ENCODE measurements around the gene CIDEA.
A peak's percentile ranks its signal among the peaks of the same experiment; 100 is the strongest.

Gene CIDEA

DNA sequence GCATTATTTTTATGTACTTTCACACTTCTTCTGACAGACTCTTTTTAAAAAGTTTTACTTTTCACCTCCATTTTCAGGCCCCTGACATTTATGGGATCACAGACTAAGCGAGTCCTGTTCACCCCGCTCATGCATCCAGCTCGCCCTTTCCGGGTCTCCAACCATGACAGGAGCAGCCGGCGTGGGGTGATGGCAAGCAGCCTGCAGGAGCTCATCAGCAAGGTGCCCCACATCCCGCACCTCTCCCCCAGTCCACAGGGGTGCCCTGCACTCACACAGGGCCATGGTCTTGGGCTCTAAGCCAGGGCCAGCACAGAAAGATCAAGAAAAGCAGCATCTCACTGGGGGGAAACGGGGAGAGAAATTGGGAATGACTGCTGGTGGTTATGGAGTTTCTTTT is 8.6 kb downstream of the CIDEA start:
- FAIRE-seq (no peak), DNase-seq (ENCODE audit: insufficient read length, low spot score) (no peak)

DNA sequence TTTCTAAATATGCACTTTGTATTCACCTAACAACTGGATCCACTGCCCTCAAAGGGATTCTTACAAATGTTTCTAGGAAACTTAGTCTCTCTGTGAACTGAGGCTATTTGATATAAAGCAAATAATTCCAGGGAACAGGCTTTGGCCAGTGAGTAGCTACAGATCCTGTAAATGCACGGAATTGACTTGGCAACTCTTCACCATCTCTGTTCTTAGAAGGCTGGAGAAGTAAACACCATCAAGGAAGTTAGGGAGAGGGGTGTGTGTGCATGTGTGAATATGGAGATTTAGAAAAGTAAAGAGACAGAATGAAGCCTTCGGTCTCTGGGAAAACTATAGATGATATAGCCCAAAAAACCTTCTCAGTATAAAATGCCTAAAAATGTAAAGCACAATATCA is 10.7 kb downstream of the CIDEA start:
- no peak for DNase-seq (ENCODE audit: insufficient read length, low spot score)
- no peak for FAIRE-seq

- DNase-seq (ENCODE audit: insufficient read length, low spot score): no peak
- FAIRE-seq: no peak
Observed at GRCh38 chr18:12271376-12272235, 17.4 kb downstream of the CIDEA start.

DNA sequence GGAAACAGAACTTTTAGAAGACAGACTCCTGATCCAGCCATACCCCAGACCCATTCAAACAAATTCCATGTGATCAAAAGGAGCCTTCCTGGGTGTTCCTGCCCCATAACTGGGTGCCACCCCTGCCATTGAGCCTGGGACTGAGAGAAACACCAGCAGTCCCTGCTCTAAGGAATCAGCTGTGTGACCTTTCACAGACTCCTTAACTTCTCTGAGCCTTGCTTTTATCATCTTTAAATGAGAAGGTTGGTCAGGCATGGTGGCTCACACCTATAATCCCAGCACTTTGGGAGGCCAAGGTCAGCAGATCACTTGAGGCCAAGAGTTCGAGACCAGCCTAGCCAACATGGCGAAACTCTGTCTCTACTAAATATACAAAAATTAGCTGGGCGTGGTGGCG is 20.6 kb downstream of the CIDEA start:
- no peak for FAIRE-seq
- DNase-seq (ENCODE audit: insufficient read length, low spot score): no peak

DNA sequence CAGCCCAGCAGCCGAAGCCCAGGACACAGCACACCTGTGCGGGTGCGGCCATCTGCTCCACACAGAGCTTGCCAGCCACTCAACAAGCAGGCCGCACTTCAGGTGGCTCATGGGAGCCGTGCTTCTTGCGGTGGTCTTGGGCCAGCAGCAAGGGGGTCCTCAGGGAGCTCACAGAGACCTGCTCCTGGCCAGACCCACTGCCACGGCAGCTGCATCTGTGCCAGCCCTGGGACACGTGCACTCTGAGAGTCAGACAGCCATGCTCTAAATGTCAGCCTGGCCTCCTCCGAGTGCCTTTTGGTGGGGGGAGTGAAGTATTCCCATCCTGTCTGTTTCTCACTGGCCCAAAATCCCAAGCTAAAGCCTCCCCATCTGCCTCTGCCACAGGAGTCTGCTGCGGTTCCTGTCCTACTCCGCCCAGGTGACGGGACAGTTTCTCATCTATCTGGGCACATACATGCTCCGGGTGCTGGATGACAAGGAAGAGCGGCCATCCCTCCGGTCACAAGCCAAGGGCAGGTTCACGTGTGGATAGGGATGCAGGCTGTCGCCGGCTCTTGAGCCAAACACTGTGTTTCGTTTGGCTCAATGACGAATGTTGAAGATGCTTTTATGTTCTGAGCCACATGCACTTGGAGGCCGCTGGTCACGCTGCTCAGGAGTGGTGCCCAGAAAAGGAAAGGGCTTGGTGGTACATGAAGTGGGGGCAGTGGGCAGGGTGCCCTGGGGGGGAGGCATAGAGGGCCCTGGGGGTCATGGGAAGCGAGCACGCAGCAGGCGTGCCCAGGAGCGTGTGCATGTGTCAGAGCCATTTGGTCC is 22.8 kb downstream of the CIDEA start:
- FAIRE-seq: no peak
- no peak for DNase-seq (ENCODE audit: insufficient read length, low spot score)

- DNase-seq (ENCODE audit: insufficient read length, low spot score) (no peak), FAIRE-seq (no peak)
Observed at GRCh38 chr18:12278215-12278671, 24.1 kb downstream of the CIDEA start.

DNA sequence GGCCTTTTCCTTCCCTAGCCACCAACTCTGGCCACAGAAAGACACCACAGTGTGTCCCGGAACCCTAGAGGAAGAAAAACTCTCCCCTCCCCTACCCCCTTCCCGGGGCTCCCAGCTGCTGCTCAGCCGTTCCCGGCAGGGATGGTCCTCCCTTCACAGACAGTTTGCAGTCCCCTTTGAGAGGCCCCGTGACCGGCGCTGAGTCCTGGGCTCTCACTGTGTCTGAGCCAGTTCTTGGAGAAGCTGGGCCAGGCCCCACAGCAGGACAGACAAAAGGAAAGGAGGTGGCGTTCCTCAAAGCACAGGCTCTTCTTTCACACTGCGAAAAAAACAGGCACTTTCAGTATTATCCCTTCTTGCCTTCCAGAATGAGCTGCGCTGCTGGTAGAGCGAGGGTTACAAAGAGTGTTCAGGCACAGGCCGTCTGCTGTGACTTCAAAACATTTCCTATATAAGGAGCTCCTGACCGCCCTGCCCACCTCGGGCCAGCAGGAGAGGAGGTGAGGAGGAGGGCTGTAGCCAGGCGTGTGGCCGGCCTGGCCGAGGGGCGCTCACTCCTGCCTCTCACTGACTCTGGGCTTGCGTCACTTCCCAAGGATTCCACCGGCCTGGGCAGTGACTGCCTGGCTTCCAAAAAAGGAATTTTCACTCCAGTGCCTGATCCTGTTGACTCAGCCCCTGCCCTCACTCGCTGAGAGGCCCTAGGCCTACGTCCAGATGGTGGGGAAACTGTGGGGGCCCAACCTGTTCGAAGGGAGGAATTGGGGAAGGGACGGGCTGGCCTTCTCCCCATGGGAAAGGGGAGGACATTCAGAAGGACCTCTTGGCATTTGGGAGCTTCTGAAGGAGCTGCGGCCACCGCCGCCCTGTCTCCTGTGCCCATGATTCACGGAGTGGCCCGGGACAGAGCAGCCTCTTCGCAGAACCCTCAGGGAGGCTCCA is 24.9 kb downstream of the CIDEA start:
- FAIRE-seq (peak; percentile 82), DNase-seq (ENCODE audit: insufficient read length, low spot score) (peak; percentile 84)

- FAIRE-seq (no peak), DNase-seq (ENCODE audit: insufficient read length, low spot score) (no peak)
Observed at GRCh38 chr18:12279781-12280531, 25.8 kb downstream of the CIDEA start.

- FAIRE-seq: no peak
Observed at GRCh38 chr18:12281861-12282260, 27.7 kb downstream of the CIDEA start.

DNA sequence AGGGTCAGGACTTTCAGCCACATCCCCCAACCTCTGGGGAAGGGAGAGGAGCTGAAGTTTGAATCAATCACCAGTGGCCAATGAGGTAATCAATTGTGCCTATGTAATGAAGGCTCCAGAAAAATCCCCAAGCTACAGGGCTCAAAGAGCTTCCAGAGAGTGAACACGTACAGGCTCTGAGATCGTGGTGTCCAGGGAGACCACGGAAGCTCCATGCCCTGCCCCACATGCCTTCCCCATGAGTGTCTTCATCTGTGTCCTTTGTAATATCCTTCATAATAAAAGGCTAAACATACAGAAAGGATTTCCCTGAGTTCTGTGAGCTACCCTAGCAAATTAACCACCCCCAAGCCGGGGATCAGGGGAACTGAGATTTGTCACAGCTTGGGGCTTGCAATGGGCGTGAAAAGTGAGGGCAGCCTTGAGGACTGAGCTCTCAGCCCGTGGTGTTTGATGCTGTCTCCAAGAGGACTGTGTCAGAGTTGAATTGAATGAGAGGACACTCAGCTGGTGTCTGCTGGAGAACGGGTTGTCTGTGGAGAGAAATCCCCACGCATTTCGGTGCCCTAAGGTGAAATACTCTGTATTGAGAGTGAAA is 28.4 kb downstream of the CIDEA start:
- DNase-seq (ENCODE audit: insufficient read length, low spot score) (no peak), FAIRE-seq (no peak)

More at GRCh38 chr18:12281861-12282260, 27.7 kb downstream of the CIDEA start:
- DNase-seq (ENCODE audit: insufficient read length, low spot score): no peak

DNA sequence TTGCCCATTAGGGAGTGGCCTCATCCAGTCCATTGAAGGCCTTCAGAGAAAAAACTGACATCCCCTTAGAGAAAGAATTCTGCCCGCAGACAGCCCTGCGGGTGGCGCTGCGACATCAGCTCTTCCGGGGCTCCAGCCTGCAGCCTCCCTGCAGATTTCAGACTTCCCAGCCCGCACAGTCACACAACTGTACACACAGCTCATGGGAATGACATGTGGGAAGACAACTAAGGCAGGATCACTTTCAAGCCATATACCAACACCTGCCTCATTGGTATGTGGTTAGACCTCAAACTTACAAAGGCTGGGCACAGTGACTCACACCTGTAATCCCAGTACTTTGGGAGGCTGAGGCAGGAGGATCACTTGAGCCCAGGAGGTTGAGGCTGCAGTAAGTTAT is 29.1 kb downstream of the CIDEA start:
- FAIRE-seq (no peak), DNase-seq (ENCODE audit: insufficient read length, low spot score) (no peak)

DNA sequence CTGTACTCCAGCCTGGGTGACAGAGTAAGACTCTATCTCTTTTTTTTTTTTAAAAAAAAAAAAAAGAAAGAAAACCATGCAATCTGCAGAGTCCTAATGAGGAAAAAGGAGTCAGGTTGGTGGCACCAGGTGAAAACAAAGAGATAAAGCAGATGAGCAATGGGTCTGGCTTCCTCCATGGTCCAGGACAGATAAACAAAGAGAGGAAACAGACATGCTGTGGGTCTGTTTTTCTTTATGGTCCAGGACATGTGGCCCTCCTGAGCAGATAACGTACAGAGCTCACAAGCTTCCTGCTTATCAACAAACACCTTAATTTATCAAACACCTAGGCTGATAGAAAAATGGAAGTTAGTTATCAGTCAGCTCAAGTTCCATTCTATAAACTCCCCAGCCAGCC is 29.5 kb downstream of the CIDEA start:
- FAIRE-seq (no peak), DNase-seq (ENCODE audit: insufficient read length, low spot score) (no peak)

DNA sequence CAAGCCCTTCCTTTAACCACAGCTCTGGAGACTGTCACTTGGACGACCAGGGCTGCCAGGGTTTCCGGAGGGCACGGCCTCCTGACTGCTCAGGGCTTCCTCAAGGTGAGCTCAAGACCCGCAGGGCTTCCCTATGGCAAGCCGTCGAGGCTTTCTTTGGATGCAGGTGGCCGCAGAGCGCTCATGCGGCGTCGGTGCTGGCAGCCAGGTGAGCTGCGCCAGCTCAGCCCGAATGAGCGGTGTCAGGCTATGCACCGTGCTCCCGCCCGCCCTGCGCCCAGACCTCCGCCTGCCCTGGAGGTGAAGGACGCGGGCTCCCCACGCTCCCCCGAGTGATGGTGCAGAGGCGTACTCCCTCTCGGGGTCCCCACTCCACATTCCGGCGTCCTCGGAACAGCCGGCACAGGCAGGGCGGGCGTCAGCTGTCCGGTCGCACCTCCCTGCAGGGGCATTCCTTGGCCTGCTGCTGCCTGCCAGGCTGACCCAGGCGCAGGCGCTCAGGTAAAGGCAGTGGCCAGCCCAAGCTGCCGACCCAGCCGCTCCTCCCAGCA is 33.0 kb downstream of the CIDEA start:
- DNase-seq (ENCODE audit: insufficient read length, low spot score): no peak
- no peak for FAIRE-seq

DNA sequence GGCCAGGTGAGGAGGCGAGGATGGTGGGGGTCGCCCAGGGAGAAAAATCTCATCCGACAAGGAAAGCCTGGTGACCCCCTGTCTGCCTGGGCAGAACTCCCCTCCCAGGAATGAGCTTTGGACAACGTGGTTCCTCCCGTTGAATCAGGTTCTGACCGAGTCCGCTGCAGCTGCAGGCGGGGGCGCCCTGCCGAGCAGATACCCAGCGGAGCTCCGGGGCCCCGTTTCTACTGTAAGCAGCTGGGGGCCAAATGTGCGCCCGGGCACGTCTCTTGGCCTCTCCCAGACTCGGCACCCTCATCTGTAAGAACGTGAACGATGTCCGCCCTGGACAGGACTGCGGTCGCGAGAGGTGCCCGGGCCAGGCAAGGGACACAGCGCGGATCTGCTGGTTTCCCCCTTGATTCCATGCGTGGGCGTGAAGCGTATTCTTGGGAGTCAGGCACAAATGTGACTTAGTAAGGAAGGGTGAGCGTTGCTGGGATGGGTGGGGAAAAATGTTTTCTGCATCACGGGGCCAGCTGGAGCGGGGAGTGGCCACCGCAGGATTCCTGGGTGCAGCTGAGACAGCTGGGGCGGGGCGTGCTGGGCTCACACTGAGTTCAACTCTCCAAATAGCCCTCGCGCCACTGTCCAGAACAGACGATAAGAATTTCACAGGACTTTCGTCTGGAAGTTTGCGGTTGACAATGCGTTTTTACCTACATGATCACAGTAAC is 33.7 kb downstream of the CIDEA start:
- FAIRE-seq (peak; percentile 58), DNase-seq (ENCODE audit: insufficient read length, low spot score) (peak; percentile 84)

- no peak for FAIRE-seq
- DNase-seq (ENCODE audit: insufficient read length, low spot score): no peak
Observed at GRCh38 chr18:12288403-12288755, 34.2 kb downstream of the CIDEA start.

DNA sequence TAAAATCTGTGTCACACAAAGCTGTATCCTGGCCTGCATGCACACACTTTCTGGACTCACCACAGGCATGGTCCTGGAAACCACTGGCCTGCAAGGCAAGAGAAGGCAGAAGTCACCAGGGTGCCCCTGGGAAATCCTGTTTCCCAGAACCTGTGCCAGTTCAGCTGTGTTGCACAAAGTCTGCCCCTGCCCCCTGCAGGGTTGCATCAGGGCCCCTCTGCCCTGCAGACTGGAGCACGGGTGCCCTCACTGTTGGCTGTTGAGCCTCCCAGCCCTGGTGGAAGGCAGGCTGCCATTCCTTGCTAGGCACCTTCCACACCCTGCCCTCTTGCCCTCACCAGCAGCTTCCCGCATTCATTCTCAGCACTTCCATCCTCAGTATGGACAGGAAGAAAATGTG is 35.9 kb downstream of the CIDEA start:
- DNase-seq (ENCODE audit: insufficient read length, low spot score): no peak
- FAIRE-seq: no peak

DNA sequence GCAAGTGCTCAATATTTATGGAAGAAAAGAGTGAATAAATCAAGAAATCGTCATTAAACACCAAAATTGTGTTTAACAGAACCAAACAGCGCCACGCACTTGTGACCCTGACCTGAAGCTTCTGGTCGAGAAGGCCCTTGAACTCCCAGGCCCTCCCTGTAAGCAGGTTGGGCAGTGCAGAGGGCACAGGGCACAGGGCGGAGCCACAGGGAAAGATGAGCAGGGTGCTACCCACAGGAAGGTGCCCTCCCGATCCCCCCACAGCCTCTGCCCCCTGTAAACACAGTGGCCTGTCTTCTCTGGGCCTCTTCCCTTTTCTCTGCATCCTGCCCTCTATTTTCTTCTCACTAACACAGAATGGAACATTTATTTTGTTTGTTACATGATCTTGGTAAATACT is 37.0 kb downstream of the CIDEA start:
- no peak for FAIRE-seq

DNA sequence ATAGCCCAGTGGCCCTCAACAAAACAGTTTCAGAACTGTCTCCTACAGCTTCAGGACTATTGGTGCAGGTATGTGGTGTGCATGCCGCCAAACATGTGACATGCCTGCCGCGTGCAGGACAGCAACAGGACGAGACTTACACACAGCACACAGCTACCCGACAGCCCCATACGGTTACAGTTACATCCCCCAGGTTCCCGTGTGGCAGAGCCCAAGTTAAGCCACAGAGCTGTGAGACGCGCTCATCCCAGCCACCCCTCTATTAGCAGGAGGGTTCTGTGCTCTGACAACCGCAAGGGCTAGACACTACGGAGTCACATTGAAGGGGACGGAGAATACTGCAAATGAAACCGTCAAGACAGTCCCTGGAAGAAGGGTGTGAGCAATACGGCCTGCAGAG is 37.5 kb downstream of the CIDEA start:
- DNase-seq (ENCODE audit: insufficient read length, low spot score) (no peak), FAIRE-seq (peak; percentile 33)

More for the DNA sequence above, 37.0 kb downstream of the CIDEA start:
- no peak for DNase-seq (ENCODE audit: insufficient read length, low spot score)

- DNase-seq (ENCODE audit: insufficient read length, low spot score) (no peak), FAIRE-seq (no peak)
Observed at GRCh38 chr18:12293831-12294230, 39.7 kb downstream of the CIDEA start.

Measured in HTR-8/SVneo (cell line).